HG03442 (cell line): Measurements from ENCODE around the gene PRCP.

Experiments used
- ATAC-seq: cut with Tn5 transposase; IDR thresholded peaks from one replicate; pipeline ENCODE4 v1.9.1; 2021; ENCODE audit warnings: mild to moderate bottlenecking, moderate library complexity; ENCODE audit not compliant: unreplicated experiment

Gene PRCP

GRCh38 chr11:82832983-82833382, 67.2 kb downstream of the PRCP start:
- no peak for ATAC-seq

GRCh38 chr11:82831364-82831763, 68.9 kb downstream of the PRCP start:
- no peak for ATAC-seq

GRCh38 chr11:82830746-82831145, 69.5 kb downstream of the PRCP start:
- ATAC-seq, result no peak

- no peak for ATAC-seq
Measured at GRCh38 chr11:82829101-82829500, 71.1 kb downstream of the PRCP start.

GRCh38 chr11:82828472-82828871, 71.8 kb downstream of the PRCP start:
- ATAC-seq, result no peak

GRCh38 chr11:82826526-82826925, 73.7 kb downstream of the PRCP start:
- no peak for ATAC-seq

- no peak for ATAC-seq
Measured at GRCh38 chr11:82823647-82824619, 76.3 kb downstream of the PRCP start.

GRCh38 chr11:82818409-82819043, 81.7 kb downstream of the PRCP start:
- ATAC-seq, result no peak

GRCh38 chr11:82815406-82815805, 84.8 kb downstream of the PRCP start:
- no peak for ATAC-seq

- ATAC-seq, result no peak
Measured at GRCh38 chr11:82814379-82814778, 85.9 kb downstream of the PRCP start.

GRCh38 chr11:82811369-82811768, 88.9 kb downstream of the PRCP start:
- ATAC-seq, result no peak

- no peak for ATAC-seq
Measured at GRCh38 chr11:82810738-82811137, 89.5 kb downstream of the PRCP start.

- no peak for ATAC-seq
Measured at GRCh38 chr11:82810326-82810725, 89.9 kb downstream of the PRCP start.

- no peak for ATAC-seq
Measured at GRCh38 chr11:82807646-82808045, 92.6 kb downstream of the PRCP start.

GRCh38 chr11:82802710-82803109, 97.5 kb downstream of the PRCP start:
- no peak for ATAC-seq

GRCh38 chr11:82796998-82797961, 103.0 kb downstream of the PRCP start:
- no peak for ATAC-seq

GRCh38 chr11:82794490-82794889, 105.7 kb downstream of the PRCP start:
- ATAC-seq, result no peak

GRCh38 chr11:82792822-82793569, 107.2 kb downstream of the PRCP start:
- no peak for ATAC-seq

- ATAC-seq, result no peak
Measured at GRCh38 chr11:82792319-82792718, 107.9 kb downstream of the PRCP start.

GRCh38 chr11:82791779-82792178, 108.5 kb downstream of the PRCP start:
- ATAC-seq, result no peak
